Esophagus squamous epithelium (tissue), 5 donors: ENCODE measurements around the gene DELE1. TPM values are rescaled to one million over a fixed set of nuclear protein-coding genes. Genes with fewer than 3 reads are reported as not detected.
A peak's percentile ranks its signal among the peaks of the same experiment; 100 is the strongest.

Source experiments
- DNase-seq: peaks from one replicate; lab custom pipeline; 2025; lab: John Stamatoyannopoulos, UW
- H3K27ac ChIP-seq, 4 donors: fragments of 200-600 bp; sonication (generic); one replicate each; pipeline ENCODE4 v1.5.1; 2016 to 2019; ENCODE audit warnings: mild to moderate bottlenecking in 1 of 4
- H3K27me3 ChIP-seq, 4 donors: fragments of 200-600 bp; sonication (generic); 1 replicate in 3 of 4; 2 replicates in 1 of 4; pipeline versions ENCODE4 v1.5.1 to v1.6.0; 2017 to 2021; ENCODE audit warnings: antibody characterized with exemption in 1 of 4
- H3K36me3 ChIP-seq, 3 donors: fragments of 200-600 bp; sonication (generic); one replicate each; pipeline ENCODE4 v1.5.1; 2016 to 2019
- H3K4me1 ChIP-seq, 3 donors: fragments of 200-600 bp; sonication (generic); one replicate each; pipeline ENCODE4 v1.5.1; 2017 to 2019
- H3K4me3 ChIP-seq, 4 donors: fragments of 200-600 bp; sonication (generic); 1 replicate in 3 of 4; 2 replicates in 1 of 4; pipeline ENCODE4 v1.5.1; 2016 to 2019; ENCODE audit warnings: mild to moderate bottlenecking in 2 of 4, moderate library complexity in 1 of 4
- H3K9me3 ChIP-seq, 3 donors: fragments of 200-600 bp; sonication (generic); one replicate each; pipeline ENCODE4 v1.5.1; 2016 to 2019
- POLR2A ChIP-seq, 4 donors: fragments of 450-650 bp; IDR thresholded peaks; one replicate each; pipeline ENCODE4 v1.6.1; 2017; ENCODE audit warnings: antibody characterized with exemption in 4 of 4, mild to moderate bottlenecking in 4 of 4, moderate library complexity in 3 of 4
- WGBS, 2 donors: methylation state at CpG; one replicate each; pipeline ENCODE4 v1.1.5; 2018; 5-methylcytosine and 5-hydroxymethylcytosine counted together
- intact Hi-C: fragments of 100-400 bp; cut with DNase I; formaldehyde crosslinking; loops from one replicate; pipeline ENCODE4 v1.15.0; 2022
- total RNA-seq, 4 donors: library from RNA; depleted of rRNA; stranded (reverse); fragments of >200 nt; gene quantifications; one replicate each; pipeline ENCODE4 v1.1.0, GENCODE V29; 2016
- TF ChIP-seq, protein P1 (sequence below), 6 experiments: fragments of 450-650 bp in 4 of 6; fragments of 200-600 bp in 2 of 6; sonication (generic) in 2 of 6; IDR thresholded peaks; one replicate each; pipeline ENCODE4 v1.5.1; 2016 to 2019; ENCODE audit warnings: antibody characterized with exemption in 6 of 6, mild to moderate bottlenecking in 4 of 6, moderate library complexity in 4 of 6
- donor health status: DM: yes; HTN: yes; CAD: no.

The DELE1 gene
- total RNA-seq, 4 donors from 2014 or later: 27.3 to 68.5 (median 37.1) TPM

- peak overlapping the region in 1 of 4 donors; percentile 44 for H3K4me3 ChIP-seq
- no peaks in the 10 kb centered on the region for H3K9me3 ChIP-seq
- H3K27ac ChIP-seq: peak overlapping the region in 2 of 4 donors; percentile 58 to 73
- no peaks in the 10 kb centered on the region for H3K36me3 ChIP-seq
- DNase-seq: no peak
- no peak for TF ChIP-seq POLR2A (IDR thresholded peaks at IDR 0.05)
- TF ChIP-seq, protein P1, sequence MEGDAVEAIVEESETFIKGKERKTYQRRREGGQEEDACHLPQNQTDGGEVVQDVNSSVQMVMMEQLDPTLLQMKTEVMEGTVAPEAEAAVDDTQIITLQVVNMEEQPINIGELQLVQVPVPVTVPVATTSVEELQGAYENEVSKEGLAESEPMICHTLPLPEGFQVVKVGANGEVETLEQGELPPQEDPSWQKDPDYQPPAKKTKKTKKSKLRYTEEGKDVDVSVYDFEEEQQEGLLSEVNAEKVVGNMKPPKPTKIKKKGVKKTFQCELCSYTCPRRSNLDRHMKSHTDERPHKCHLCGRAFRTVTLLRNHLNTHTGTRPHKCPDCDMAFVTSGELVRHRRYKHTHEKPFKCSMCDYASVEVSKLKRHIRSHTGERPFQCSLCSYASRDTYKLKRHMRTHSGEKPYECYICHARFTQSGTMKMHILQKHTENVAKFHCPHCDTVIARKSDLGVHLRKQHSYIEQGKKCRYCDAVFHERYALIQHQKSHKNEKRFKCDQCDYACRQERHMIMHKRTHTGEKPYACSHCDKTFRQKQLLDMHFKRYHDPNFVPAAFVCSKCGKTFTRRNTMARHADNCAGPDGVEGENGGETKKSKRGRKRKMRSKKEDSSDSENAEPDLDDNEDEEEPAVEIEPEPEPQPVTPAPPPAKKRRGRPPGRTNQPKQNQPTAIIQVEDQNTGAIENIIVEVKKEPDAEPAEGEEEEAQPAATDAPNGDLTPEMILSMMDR (IDR thresholded peaks at IDR 0.05): no peak
- H3K4me1 ChIP-seq: peaks cover 14 to 51% (median 17%) of the 10 kb centered on the region in 3 donors
- intact Hi-C loops: loop anchor here (10.0 kb wide), 1 partner anchor 73 kb away; no protein-coding TSS in a partner anchor
- WGBS, 2 donors: 41 to 63% methylated on average over 8 to 11 of the region's 16 CpGs
- H3K27me3 ChIP-seq: no peaks in the 10 kb centered on the region
Observed at GRCh38 chr5:141957367-141957996, 33.8 kb downstream of the DELE1 start.

GRCh38 chr5:141958113-141958512, 34.4 kb downstream of the DELE1 start, which contains the start of gene PCDH12:
TSS of gene PCDH12 (minus strand) at chr5:141958202. CDS start at chr5:141957851, 351 bp downstream.
- Histone ChIP-seq H3K9me3 (no peaks in the 10 kb centered on the region), H3K4me1 (peaks cover 14 to 51% (median 17%) of the 10 kb centered on the region in 3 donors), H3K27ac (peak within 1 kb of the TSS in 3 of 4 donors; percentile 2 to 73 (median 58)), H3K4me3 (peak within 1 kb of the TSS in 1 of 4 donors; percentile 44), H3K27me3 (no peaks in the 10 kb centered on the region), H3K36me3 (no peaks in the 10 kb centered on the region)
- no peak for DNase-seq
- 37 to 55% methylated on average over 7 of the region's 7 CpGs for WGBS, 2 donors
- intact Hi-C loops: loop anchor here (10.0 kb wide), 1 partner anchor 73 kb away; no protein-coding TSS in a partner anchor
- TF ChIP-seq, protein P1 (IDR thresholded peaks at IDR 0.05): no peak
- TF ChIP-seq POLR2A (IDR thresholded peaks at IDR 0.05): no peak

DNA sequence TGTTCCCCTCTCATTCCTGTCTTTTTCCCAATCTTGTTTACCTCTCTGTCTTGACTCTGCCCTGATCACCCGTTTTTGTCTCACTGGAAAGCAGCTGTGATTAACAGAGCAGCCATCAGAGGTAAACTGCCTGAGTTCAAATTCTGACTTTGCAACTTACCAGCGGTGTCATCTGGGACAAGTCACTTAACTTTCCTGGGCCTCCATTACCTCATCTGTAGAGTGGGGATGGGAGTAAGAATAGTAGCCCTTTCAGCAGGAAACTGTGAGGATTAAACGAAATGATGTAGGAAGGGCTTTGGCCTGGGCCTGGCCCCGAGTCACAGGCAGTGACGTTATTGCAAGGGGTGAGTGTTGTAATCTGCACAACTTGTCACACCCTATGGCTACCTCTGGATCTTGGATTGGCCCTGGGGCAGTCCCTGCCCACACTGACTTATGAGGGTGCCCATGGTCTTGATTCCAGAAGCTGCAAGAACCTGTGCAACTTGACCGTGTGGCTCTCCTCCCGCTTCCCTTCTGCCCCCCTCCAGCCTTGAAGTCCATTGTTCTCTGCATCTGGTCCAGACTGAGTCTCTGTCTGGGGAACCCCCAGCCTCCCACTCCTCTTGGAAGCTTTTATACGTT, 35.0 kb downstream of the DELE1 start:
- no peak for TF ChIP-seq POLR2A (IDR thresholded peaks at IDR 0.05)
- TF ChIP-seq, protein P1 (IDR thresholded peaks at IDR 0.05): no peak
- Histone ChIP-seq H3K4me3 (no peak overlapping the region), H3K4me1 (peaks cover 14 to 49% (median 17%) of the 10 kb centered on the region in 3 donors), H3K27me3 (no peaks in the 10 kb centered on the region), H3K36me3 (no peaks in the 10 kb centered on the region), H3K27ac (peak overlapping the region in 3 of 4 donors; percentile 2 to 73 (median 58)), H3K9me3 (no peaks in the 10 kb centered on the region)
- 35 to 42% methylated on average over 7 of the region's 8 CpGs for WGBS, 2 donors
- DNase-seq: no peak
- intact Hi-C loops: loop anchor here (10.0 kb wide), 1 partner anchor 74 kb away; no protein-coding TSS in a partner anchor

GRCh38 chr5:141960018-141960417, 36.3 kb downstream of the DELE1 start:
- Histone ChIP-seq H3K9me3 (no peaks in the 10 kb centered on the region), H3K4me1 (peaks cover 14 to 41% (median 17%) of the 10 kb centered on the region in 3 donors), H3K4me3 (no peak overlapping the region), H3K27ac (peak overlapping the region in 2 of 4 donors; percentile 1 to 45), H3K36me3 (no peaks in the 10 kb centered on the region), H3K27me3 (no peaks in the 10 kb centered on the region)
- WGBS, 2 donors: 74 to 80% methylated on average over 2 to 6 of the region's 10 CpGs
- intact Hi-C loops: loop anchor here (5.0 kb wide), 1 partner anchor 268 kb away; no protein-coding TSS in a partner anchor
- TF ChIP-seq POLR2A (IDR thresholded peaks at IDR 0.05): no peak
- TF ChIP-seq, protein P1 (IDR thresholded peaks at IDR 0.05): peak in 2 of 6 experiments; percentile 2 to 31
- DNase-seq: no peak
